Nephron (organoid): ENCODE measurements around the gene EFEMP2.
A peak's percentile ranks its signal among the peaks of the same experiment; 100 is the strongest.

Experiments
- H3K27ac Mint-ChIP-seq, 3 experiments: 2 replicates each; pipeline ENCODE4 v1.8.0; 2020; ENCODE audit warnings: mixed read lengths in 3 of 3, mild to moderate bottlenecking in 2 of 3, moderate library complexity in 1 of 3
- H3K27me3 Mint-ChIP-seq: 2 replicates; pipeline ENCODE4 v1.8.0; 2021; ENCODE audit warnings: low read depth, mild to moderate bottlenecking, moderate library complexity, mixed read lengths
- H3K36me3 Mint-ChIP-seq: 2 replicates; pipeline ENCODE4 v1.8.0; 2020; ENCODE audit warnings: low read depth, mixed read lengths
- H3K4me1 Mint-ChIP-seq: 2 replicates; pipeline ENCODE4 v1.8.0; 2020; ENCODE audit warnings: mixed read lengths
- H3K4me3 Mint-ChIP-seq, 3 experiments: 2 replicates each; pipeline ENCODE4 v1.8.0; 2020; ENCODE audit warnings: mild to moderate bottlenecking in 3 of 3, mixed read lengths in 3 of 3, moderate library complexity in 2 of 3
- H3K9me3 Mint-ChIP-seq: 2 replicates; pipeline ENCODE4 v1.8.0; 2020; ENCODE audit warnings: mixed read lengths
- TF ChIP-seq, protein P1 (sequence below), 3 experiments: fragments of 200-600 bp; sonication (generic); IDR thresholded peaks; one replicate each; pipeline ENCODE4 v1.5.0; 2021; ENCODE audit warnings: antibody characterized with exemption in 3 of 3; ENCODE audit not compliant: unreplicated experiment in 3 of 3

EFEMP2 gene

DNA sequence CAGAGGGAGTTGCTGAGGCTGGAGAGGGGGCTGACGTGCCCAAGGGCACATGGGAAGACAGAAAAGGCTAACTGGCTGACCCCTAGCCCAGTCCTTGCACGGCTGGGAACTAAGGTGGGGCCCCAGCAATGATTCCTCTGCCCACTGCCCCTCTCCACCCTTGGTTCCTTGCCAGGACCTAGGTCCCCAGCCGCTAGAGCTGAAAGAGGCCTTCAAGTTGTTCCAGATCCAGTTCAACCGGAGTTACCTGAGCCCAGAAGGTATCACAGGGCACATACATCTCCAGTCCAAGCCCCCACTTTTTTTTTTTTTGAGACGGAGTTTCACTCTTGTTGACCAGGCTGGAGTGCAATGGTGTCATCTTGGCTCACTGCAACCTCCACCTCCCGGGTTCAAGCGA lies 7.4 kb upstream of the EFEMP2 start:
- peaks cover 5% of the 10 kb centered on the region for H3K4me1 Mint-ChIP-seq
- no peaks in the 10 kb centered on the region for H3K9me3 Mint-ChIP-seq
- H3K27me3 Mint-ChIP-seq: no peaks in the 10 kb centered on the region
- H3K27ac Mint-ChIP-seq: no peak overlapping the region
- TF ChIP-seq, protein P1, sequence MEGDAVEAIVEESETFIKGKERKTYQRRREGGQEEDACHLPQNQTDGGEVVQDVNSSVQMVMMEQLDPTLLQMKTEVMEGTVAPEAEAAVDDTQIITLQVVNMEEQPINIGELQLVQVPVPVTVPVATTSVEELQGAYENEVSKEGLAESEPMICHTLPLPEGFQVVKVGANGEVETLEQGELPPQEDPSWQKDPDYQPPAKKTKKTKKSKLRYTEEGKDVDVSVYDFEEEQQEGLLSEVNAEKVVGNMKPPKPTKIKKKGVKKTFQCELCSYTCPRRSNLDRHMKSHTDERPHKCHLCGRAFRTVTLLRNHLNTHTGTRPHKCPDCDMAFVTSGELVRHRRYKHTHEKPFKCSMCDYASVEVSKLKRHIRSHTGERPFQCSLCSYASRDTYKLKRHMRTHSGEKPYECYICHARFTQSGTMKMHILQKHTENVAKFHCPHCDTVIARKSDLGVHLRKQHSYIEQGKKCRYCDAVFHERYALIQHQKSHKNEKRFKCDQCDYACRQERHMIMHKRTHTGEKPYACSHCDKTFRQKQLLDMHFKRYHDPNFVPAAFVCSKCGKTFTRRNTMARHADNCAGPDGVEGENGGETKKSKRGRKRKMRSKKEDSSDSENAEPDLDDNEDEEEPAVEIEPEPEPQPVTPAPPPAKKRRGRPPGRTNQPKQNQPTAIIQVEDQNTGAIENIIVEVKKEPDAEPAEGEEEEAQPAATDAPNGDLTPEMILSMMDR (IDR thresholded peaks at IDR 0.05; ENCODE audit: unreplicated experiment in 3 of 3): no peak
- H3K36me3 Mint-ChIP-seq: peaks cover 16% of the 10 kb centered on the region
- no peak overlapping the region for H3K4me3 Mint-ChIP-seq

DNA sequence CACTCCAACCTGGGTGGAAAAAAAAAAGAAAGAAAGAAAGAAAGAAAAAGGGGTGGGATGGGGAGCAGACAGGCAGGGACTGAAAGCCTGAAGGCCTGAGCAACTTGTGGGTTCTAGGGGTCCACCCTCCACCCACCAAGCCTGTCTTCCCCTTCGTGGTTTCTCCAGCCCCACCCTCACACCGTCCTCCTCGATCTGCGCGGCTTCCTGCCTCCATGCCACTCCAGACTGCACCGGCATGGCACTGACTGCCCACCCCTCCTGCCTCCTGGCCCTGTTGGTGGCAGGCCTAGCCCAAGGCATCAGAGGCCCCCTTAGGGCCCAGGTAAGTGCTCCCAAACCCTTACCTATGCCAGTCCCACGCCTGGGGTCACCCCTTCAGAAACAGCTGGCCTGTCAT lies 7.0 kb upstream of the EFEMP2 start, which contains the start of gene CTSW:
CTSW (plus strand) TSS at position 221 of the 400 bp plus-strand sequence; CDS start at position 239, 18 bp downstream.
- TF ChIP-seq, protein P1 (IDR thresholded peaks at IDR 0.05; ENCODE audit: unreplicated experiment in 3 of 3): no peak
- H3K4me1 Mint-ChIP-seq: peaks cover 3% of the 10 kb centered on the region
- no peaks in the 10 kb centered on the region for H3K27me3 Mint-ChIP-seq
- H3K36me3 Mint-ChIP-seq: peaks cover 12% of the 10 kb centered on the region
- H3K4me3 Mint-ChIP-seq: no peak within 1 kb of the TSS
- H3K9me3 Mint-ChIP-seq: no peaks in the 10 kb centered on the region
- no peak within 1 kb of the TSS for H3K27ac Mint-ChIP-seq

DNA sequence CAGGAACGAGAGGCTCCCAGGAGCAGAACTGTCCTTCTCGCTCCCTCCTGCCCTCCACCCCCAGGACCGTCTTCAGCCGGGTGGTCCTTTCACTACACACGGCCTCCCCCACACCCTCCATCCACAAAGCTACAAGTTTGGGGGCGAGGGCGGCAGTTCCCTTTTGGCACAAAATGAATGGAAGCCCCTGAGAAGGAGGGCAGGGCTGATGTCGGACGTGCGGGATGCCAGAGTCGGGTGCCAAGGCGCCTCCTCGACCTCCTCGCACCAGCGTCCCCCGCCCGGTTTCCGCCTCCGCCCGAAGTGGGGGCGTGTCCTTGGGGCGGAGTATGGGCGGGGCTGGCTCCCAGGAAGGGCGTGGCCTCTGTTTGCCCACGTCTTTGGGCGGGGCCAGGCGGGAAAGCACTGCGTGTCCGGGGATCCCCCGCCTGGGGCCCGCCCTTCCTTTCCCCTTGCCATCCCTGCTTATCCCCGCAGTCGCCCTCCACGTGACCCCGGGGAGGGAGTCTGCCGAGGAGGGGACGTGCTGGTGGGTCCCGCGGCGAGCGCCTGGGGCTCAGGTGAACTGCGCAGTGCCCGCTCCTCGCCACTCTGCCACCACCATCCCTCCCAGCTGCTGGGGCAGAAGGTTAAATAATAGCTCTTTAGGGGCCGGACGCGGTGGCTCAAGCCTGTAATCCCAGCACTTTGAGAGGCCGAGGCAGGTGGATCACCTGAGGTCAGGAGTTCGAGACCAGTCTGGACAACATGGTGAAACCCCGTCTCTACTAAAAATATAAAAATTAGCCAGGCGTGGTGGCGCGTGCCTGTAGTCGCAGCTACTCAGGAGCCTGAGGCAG lies 937 bp upstream of the EFEMP2 start:
- Mint-ChIP-seq H3K27ac (peak overlapping the region; percentile 86 to 96 (median 93)), H3K36me3 (peaks cover 4% of the 10 kb centered on the region), H3K4me3 (peak overlapping the region; percentile 93 to 100 (median 98)), H3K9me3 (no peaks in the 10 kb centered on the region), H3K27me3 (no peaks in the 10 kb centered on the region), H3K4me1 (peaks cover 3% of the 10 kb centered on the region)
- TF ChIP-seq, protein P1 (IDR thresholded peaks at IDR 0.05; ENCODE audit: unreplicated experiment in 3 of 3): no peak

DNA sequence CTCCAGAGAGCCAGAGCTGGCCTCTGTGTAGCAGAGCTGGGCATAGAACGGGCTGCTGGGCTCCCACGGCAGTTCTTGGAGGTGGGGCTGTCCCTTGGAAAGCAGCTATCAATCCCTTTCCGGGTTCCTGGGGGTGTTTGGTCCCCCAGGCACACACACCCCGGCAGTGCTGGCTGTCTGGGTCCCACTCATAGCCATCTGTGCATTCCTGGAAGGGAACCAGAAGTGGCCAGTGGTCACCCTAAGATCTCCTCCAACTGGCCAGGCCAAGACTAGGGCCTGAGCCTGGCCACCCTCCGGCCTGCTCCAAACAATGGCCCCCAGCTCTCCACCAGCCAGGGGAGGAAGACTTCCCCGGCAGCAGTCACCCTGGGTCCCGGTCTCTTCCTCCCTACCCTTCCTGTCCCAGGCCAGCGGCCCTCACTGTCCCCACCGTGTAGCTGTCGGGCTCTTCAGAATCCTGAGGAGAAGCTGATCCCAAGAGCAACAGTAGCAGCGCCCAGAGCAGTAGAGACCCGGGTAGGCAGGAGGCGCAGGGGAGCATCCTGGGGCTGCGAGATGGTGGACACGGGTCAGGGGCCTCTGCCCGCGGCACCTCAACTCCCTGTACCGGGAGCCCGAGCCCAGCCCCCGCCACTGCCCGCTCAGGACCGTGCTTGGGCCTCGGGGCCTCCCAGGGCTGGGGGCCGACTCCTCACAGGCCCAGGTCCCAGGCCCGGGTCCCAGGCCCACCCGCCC lies 620 bp downstream of the EFEMP2 start:
- TF ChIP-seq, protein P1 (IDR thresholded peaks at IDR 0.05; ENCODE audit: unreplicated experiment in 3 of 3): no peak
- no peaks in the 10 kb centered on the region for H3K9me3 Mint-ChIP-seq
- H3K27ac Mint-ChIP-seq: peak overlapping the region; percentile 74 to 93 (median 84)
- no peaks in the 10 kb centered on the region for H3K27me3 Mint-ChIP-seq
- H3K4me1 Mint-ChIP-seq: peaks cover 3% of the 10 kb centered on the region
- H3K4me3 Mint-ChIP-seq: peak overlapping the region; percentile 86 to 92 (median 90)
- peaks cover 18% of the 10 kb centered on the region for H3K36me3 Mint-ChIP-seq

DNA sequence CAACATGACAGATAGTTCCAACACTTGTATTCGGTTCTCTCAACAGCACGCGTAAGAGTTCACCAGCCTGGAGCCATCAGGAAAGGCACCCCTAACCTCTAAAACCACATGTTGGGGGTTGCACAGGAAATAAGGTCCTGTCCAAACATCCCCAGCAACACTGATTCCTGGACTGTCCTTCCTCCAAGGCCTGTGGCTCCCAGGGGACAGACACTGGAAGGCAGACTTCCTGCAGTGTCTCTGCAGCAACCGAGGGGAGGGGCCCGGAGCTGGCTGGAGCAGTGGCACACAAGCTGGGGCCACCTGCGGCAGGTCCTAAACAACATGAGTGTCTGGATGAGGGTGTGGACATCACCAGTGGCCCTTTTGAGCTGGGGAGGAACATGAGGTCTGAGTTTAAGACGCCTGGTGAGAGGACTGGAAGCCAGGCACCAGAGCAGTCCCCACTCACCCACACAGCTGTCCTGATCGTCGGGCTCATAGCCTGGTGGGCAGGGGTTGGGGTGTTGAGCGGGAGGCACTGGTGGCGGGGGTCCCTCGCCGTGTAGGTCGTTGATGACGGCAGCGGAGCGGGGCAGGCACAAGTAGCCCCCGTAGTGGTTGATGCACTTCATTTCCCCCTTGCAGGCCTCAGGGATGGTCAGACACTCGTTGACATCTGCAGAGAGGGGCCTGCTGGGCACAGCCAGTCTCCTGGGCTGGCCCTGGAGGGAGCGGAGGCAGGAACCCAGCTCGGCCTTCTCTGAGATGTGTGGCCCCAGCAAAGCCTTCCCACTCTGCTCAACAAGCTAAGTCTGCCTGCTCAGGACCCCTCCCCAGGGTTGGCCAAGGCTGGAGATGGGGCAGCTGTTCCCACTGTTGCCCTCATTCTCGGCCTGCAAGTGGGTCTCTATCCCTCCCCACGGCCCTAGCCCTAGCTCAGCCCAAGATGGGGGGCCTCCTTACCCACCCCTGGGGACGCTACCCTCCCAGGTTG lies 1.6 kb downstream of the EFEMP2 start:
- peaks cover 3% of the 10 kb centered on the region for H3K4me1 Mint-ChIP-seq
- peak overlapping the region; percentile 74 to 93 (median 84) for H3K27ac Mint-ChIP-seq
- peaks cover 22% of the 10 kb centered on the region for H3K36me3 Mint-ChIP-seq
- peak overlapping the region; percentile 86 to 92 (median 90) for H3K4me3 Mint-ChIP-seq
- H3K9me3 Mint-ChIP-seq: no peaks in the 10 kb centered on the region
- TF ChIP-seq, protein P1 (IDR thresholded peaks at IDR 0.05; ENCODE audit: unreplicated experiment in 3 of 3): no peak
- H3K27me3 Mint-ChIP-seq: no peaks in the 10 kb centered on the region
